Esophagus muscularis mucosa (tissue), 4 donors: ENCODE measurements around the gene PPP3CA. TPM values are rescaled to one million over a fixed set of nuclear protein-coding genes. Genes with fewer than 3 reads are reported as not detected.

ENCODE experiments used
- DNase-seq: peaks from one replicate; pipeline ENCODE4 v3.0.0-alpha.2; 2017; ENCODE audit errors: extremely low spot score
- H3K27ac ChIP-seq, 4 donors: fragments of 200-600 bp; sonication (generic); replicated peaks in 1 of 4; 1 replicate in 3 of 4; 2 replicates in 1 of 4; pipeline ENCODE4 v1.5.1; 2016 to 2019; ENCODE audit warnings: mild to moderate bottlenecking in 1 of 4
- H3K27me3 ChIP-seq, 4 donors: fragments of 200-600 bp; sonication (generic); one replicate each; pipeline versions ENCODE4 v1.5.1 to v1.6.0; 2016 to 2019
- H3K36me3 ChIP-seq, 4 donors: fragments of 200-600 bp; sonication (generic); one replicate each; pipeline ENCODE4 v1.5.1; 2016 to 2019
- H3K4me1 ChIP-seq, 4 donors: fragments of 200-600 bp; sonication (generic); one replicate each; pipeline ENCODE4 v1.5.1; 2016 to 2019
- H3K4me3 ChIP-seq, 4 donors: fragments of 200-600 bp; sonication (generic); 1 replicate in 2 of 4; 2 replicates in 2 of 4; pipeline ENCODE4 v1.5.1; 2016 to 2019; ENCODE audit warnings: mild to moderate bottlenecking in 4 of 4, moderate library complexity in 1 of 4
- H3K9me3 ChIP-seq, 4 donors: fragments of 200-600 bp; sonication (generic); 1 replicate in 3 of 4; 2 replicates in 1 of 4; pipeline ENCODE4 v1.5.1; 2016 to 2019
- CTCF ChIP-seq, 3 experiments: fragments of 200-600 bp in 2 of 3; fragments of 450-650 bp in 1 of 3; sonication (generic) in 2 of 3; IDR thresholded peaks; one replicate each; pipeline ENCODE4 v1.5.1; 2017 to 2019; ENCODE audit warnings: antibody characterized with exemption in 3 of 3, mild to moderate bottlenecking in 2 of 3, moderate library complexity in 1 of 3
- EP300 ChIP-seq: sonication (generic); formaldehyde crosslinking; IDR thresholded peaks from one replicate; pipeline ENCODE4 v1.6.1; 2017; ENCODE audit warnings: antibody characterized with exemption
- POLR2A ChIP-seq: fragments of 450-650 bp; IDR thresholded peaks from one replicate; pipeline ENCODE4 v1.6.1; 2017; ENCODE audit warnings: antibody characterized with exemption, moderate library complexity, mild to moderate bottlenecking, low read depth
- POLR2AphosphoS5 ChIP-seq, 2 donors: sonication (generic); formaldehyde crosslinking; IDR thresholded peaks; one replicate each; pipeline ENCODE4 v1.6.1; 2017; ENCODE audit warnings: antibody characterized with exemption in 2 of 2
- WGBS: methylation state at CpG from one replicate; pipeline ENCODE4 v1.1.5; 2018; 5-methylcytosine and 5-hydroxymethylcytosine counted together
- intact Hi-C: fragments of 100-400 bp; cut with DNase I; formaldehyde crosslinking; loops from one replicate; pipeline ENCODE4 v1.15.1; 2023
- total RNA-seq, 4 donors: library from RNA; depleted of rRNA; stranded (reverse); fragments of >200 nt; gene quantifications; one replicate each; pipeline versions ENCODE4 v1.1.0 to v1.2.1, GENCODE V29; 2016

The PPP3CA gene
- total RNA-seq, 4 donors from 2014 or later: 21.3 to 31.6 (median 23.3) TPM

GRCh38 chr4:101050088-101050836 lies 297.1 kb downstream of the PPP3CA start:
- intact Hi-C loops: no loop called here
- 91% methylated on average over 6 of the region's 6 CpGs for WGBS
- H3K9me3 ChIP-seq: no peaks in the 10 kb centered on the region
- no peak for DNase-seq
- H3K27me3 ChIP-seq: no peaks in the 10 kb centered on the region
- no peaks in the 10 kb centered on the region for H3K4me1 ChIP-seq
- no peaks in the 10 kb centered on the region for H3K36me3 ChIP-seq
- H3K4me3 ChIP-seq: no peak overlapping the region
- H3K27ac ChIP-seq: no peak overlapping the region
- TF ChIP-seq CTCF (IDR thresholded peaks at IDR 0.05) (no peak), POLR2AphosphoS5 (IDR thresholded peaks at IDR 0.05) (no peak), EP300 (no peak)

GRCh38 chr4:101049549-101050001 lies 297.8 kb downstream of the PPP3CA start:
- no peak overlapping the region for H3K4me3 ChIP-seq
- WGBS: 80% methylated on average over 5 of the region's 5 CpGs
- no peaks in the 10 kb centered on the region for H3K9me3 ChIP-seq
- DNase-seq: no peak
- H3K27ac ChIP-seq: no peak overlapping the region
- H3K36me3 ChIP-seq: no peaks in the 10 kb centered on the region
- H3K27me3 ChIP-seq: no peaks in the 10 kb centered on the region
- no peaks in the 10 kb centered on the region for H3K4me1 ChIP-seq
- no peak for TF ChIP-seq POLR2A
- no peak for TF ChIP-seq CTCF (IDR thresholded peaks at IDR 0.05)
- no peak for TF ChIP-seq EP300
- no peak for TF ChIP-seq POLR2AphosphoS5 (IDR thresholded peaks at IDR 0.05)
- intact Hi-C loops: no loop called here

- TF ChIP-seq EP300: no peak
- no peak for TF ChIP-seq POLR2AphosphoS5 (IDR thresholded peaks at IDR 0.05)
- no peak for TF ChIP-seq CTCF (IDR thresholded peaks at IDR 0.05)
- TF ChIP-seq POLR2A: no peak
These were observed 302.6 kb downstream of the PPP3CA start for GRCh38 chr4:101044766-101045165.

GRCh38 chr4:101042847-101043246 lies 304.5 kb downstream of the PPP3CA start:
- WGBS: 24% methylated on average over 1 of the region's 1 CpG
- H3K4me1 ChIP-seq: peaks cover 0 to 5% (median 2%) of the 10 kb centered on the region in 4 donors
- no peak for TF ChIP-seq EP300
- no peak overlapping the region for H3K27ac ChIP-seq
- H3K4me3 ChIP-seq: no peak overlapping the region
- DNase-seq: no peak
- no peaks in the 10 kb centered on the region for H3K9me3 ChIP-seq
- peaks cover 0 to 10% (median 0%) of the 10 kb centered on the region in 4 donors for H3K36me3 ChIP-seq
- intact Hi-C loops: no loop called here
- H3K27me3 ChIP-seq: no peaks in the 10 kb centered on the region

More at GRCh38 chr4:101044766-101045165, 302.6 kb downstream of the PPP3CA start:
- Histone ChIP-seq H3K4me3 (no peak overlapping the region), H3K27ac (no peak overlapping the region), H3K27me3 (no peaks in the 10 kb centered on the region), H3K36me3 (peaks cover 0 to 4% (median 0%) of the 10 kb centered on the region in 4 donors), H3K9me3 (no peaks in the 10 kb centered on the region), H3K4me1 (peaks cover 0 to 5% (median 2%) of the 10 kb centered on the region in 4 donors)
- WGBS: 92% methylated on average over 1 of the region's 1 CpG
- intact Hi-C loops: no loop called here
- no peak for DNase-seq

GRCh38 chr4:101040776-101041175 lies 306.6 kb downstream of the PPP3CA start:
- H3K27me3 ChIP-seq: no peaks in the 10 kb centered on the region
- WGBS: 76% methylated on average over 2 of the region's 2 CpGs
- peaks cover 0 to 11% (median 3%) of the 10 kb centered on the region in 4 donors for H3K36me3 ChIP-seq
- H3K4me1 ChIP-seq: peaks cover 0 to 5% (median 2%) of the 10 kb centered on the region in 4 donors
- H3K27ac ChIP-seq: no peak overlapping the region
- H3K9me3 ChIP-seq: no peaks in the 10 kb centered on the region
- intact Hi-C loops: no loop called here
- DNase-seq: no peak
- no peak overlapping the region for H3K4me3 ChIP-seq
- TF ChIP-seq POLR2A (no peak), EP300 (no peak), CTCF (IDR thresholded peaks at IDR 0.05) (no peak), POLR2AphosphoS5 (IDR thresholded peaks at IDR 0.05) (no peak)
